GM12873 (cell line): ENCODE measurements around the gene POU2F3.

Experiments
- TF ChIP-seq, protein P1 (sequence below): IDR thresholded peaks from 2 replicates; pipeline ENCODE4 v1.5.1; 2012; ENCODE audit warnings: low read depth, mild to moderate bottlenecking, moderate library complexity, low read length, control low read depth; ENCODE audit not compliant: insufficient read depth; ENCODE audit errors: missing control alignments

Gene POU2F3

DNA sequence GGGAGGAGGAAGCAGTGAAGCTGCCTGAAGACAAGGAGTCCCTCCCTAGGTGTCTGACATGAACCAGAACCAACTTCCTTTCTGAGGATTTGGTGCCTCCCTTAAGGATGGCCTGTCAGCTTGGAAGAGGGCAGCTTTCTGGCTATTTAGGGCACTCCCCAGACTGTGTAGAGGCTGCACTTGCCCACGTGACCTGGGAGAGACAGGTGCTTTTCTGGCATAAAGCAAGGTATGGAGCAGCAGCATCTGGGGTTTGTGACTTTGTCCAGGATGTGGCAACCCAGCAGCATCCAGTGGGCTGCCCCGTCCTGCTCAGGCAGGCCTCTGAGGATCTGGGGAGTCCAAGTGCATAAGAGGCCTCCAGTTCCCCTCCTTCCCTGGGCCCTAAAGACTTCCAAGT is 43.2 kb downstream of the POU2F3 start:
- TF ChIP-seq, protein P1, sequence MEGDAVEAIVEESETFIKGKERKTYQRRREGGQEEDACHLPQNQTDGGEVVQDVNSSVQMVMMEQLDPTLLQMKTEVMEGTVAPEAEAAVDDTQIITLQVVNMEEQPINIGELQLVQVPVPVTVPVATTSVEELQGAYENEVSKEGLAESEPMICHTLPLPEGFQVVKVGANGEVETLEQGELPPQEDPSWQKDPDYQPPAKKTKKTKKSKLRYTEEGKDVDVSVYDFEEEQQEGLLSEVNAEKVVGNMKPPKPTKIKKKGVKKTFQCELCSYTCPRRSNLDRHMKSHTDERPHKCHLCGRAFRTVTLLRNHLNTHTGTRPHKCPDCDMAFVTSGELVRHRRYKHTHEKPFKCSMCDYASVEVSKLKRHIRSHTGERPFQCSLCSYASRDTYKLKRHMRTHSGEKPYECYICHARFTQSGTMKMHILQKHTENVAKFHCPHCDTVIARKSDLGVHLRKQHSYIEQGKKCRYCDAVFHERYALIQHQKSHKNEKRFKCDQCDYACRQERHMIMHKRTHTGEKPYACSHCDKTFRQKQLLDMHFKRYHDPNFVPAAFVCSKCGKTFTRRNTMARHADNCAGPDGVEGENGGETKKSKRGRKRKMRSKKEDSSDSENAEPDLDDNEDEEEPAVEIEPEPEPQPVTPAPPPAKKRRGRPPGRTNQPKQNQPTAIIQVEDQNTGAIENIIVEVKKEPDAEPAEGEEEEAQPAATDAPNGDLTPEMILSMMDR = no peak

DNA sequence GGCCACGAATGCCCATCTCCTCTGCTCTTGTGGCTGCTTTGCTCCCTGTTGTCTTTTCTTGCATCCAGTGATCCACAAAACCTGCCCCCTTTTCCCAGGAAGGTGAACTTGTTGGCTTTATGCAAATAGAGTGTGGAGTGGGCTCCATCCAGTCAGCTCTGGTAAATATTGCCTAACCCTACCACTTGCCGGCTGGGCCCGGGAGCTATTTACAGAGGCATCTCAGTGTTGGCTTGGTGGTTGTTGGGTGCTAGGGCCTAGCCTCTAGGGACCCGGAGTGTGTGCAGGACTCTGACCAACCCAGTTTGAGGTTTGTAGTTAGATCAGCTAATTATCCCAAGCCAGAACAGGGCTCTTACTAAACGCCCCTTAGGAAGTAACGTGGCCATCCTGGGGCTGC is 44.3 kb downstream of the POU2F3 start:
- TF ChIP-seq, protein P1 = no peak

DNA sequence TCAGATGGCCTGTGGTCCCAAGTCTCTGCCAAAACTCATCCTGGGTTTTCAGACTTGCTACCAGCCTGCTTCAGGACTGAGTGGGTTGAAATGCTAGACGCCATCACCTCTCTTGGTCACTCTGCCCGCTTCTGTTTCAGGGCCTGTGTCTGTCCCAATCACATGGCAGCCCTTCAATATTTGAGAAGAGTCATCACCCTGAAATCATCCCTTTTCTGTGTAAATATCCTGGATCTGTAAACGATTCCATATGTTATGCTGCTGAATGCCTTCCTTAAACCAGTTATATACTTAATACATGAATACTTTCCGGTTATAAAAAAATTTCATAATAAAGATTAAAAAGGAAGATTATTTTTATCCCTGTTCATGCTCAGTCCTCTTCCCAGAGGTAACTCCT is 45.3 kb downstream of the POU2F3 start:
- TF ChIP-seq, protein P1 = no peak

DNA sequence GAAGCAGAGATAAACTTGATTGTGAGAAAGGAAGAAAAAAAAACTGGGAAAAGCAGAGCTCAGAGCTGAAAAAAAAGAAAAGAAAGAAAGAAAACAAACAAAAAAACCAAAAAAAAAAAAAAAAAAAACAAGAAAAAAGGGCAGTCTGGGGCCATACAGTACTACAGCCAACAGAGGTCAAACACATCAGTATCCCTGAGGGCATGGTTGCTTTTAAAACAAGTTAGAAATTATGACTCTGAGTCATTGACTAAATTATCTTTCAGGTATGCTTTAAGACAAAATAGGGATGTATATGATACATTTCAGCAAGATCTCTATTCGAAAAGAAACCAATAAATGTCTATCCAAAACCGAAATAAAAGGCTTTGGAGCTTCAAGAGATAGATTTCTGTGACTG is 48.1 kb downstream of the POU2F3 start:
- TF ChIP-seq, protein P1 = no peak

DNA sequence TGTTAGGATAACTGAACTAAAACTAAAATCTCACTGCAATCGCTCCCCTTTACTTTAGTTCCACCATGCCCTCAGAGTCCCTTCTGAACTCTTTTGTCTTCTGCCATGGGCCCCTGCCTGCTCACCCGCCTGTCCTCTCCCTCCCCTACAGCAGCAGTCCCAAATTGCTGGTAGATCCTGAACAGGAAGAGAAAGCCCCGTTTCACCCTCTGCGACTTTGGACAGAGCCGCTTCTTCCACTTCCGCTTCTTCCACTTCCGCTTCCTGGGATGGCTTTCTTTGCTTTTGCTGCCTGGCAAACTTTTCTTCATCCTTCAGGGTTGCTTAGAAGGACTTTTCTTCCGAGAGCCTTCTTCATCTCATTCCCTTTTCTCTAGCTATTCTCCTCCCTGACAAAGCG is 49.5 kb downstream of the POU2F3 start:
- TF ChIP-seq, protein P1 = no peak

DNA sequence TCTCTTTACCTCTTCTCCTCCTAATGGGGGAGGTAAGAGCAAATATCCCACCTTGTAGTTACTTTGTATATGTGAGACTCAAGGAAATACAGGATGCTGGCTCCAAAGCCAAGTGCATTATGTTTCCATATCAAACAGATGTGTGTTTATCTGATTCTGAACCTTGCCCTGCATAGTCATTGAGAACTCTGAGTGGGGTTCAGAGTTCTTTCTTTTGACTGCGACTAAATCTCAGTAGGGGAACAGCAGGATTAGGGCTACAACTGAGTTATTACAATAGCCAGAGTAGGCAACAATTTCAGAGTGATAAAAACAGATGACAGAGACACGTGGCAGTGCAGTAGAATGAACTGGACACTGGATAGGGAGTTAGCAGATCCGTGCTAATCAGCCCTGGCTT is 51.0 kb downstream of the POU2F3 start:
- TF ChIP-seq, protein P1 = no peak

DNA sequence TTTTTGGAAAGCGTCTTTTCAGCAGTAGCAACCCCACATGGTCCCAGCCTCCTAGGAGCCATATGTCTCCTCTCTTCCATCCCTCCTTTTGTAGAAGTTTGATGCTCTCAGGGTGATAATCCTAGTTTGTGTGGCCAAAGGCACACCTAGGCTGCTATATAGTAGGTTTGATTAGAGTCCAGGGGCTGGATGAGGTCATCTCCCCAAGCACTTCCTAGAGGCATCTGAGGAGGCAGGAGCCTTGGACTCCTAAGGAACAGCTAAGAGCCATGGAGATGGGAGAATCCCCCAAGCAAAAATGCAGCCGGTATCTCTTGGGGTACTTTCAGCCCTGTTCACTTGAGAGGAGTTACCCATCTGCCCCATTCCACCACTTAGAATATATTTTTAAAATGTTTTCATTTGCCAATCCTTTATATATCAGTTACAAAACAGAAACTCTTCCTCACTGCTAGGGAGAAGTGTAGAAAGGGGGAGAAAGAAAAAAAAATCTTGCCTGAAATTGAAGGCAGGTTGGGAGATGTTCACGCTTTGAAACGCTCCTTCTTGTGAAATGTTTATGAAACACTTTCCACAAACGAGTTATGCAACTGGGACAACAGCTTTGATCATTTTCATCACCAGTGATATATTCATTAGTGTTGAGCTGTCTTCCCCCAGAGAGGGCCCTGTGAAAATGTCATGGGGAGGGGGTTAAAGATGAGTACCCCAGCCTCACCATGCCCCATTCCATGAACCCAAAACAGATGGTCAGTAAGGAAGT is 53.3 kb downstream of the POU2F3 start:
- TF ChIP-seq, protein P1 = no peak

DNA sequence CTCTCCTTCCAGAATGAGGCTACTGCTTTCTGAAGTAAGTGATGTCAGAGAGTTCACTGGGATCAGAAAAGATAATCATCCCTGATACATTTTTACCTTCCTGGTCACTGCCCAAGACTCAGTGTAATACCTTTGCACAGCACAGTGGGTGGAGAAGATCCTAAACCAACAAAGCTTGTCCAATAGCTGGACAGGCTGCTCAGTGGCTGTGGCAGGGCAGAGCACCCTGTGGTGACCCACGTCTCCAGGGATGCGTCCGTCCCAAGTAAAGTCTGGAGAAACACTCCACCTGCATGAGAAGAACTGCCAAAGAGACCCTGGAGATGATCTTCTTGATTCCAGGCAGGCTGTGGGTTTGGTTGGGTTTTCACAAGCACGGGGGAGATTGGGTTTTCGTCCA is 54.2 kb downstream of the POU2F3 start:
- TF ChIP-seq, protein P1 = no peak
